NOMO-1 (cell line): ENCODE results near the gene RBM44.
"Not testable (repeated sequence)": the region's sequence is repeated elsewhere in the genome, so short reads cannot be mapped to it uniquely, and the experiment has no call there.

Experiments
- DNase-seq, 2 experiments: peaks; one replicate each; lab custom pipeline; 2025; ENCODE audit not compliant: unreplicated experiment in 2 of 2; lab: John Stamatoyannopoulos, UW

Gene RBM44

DNA sequence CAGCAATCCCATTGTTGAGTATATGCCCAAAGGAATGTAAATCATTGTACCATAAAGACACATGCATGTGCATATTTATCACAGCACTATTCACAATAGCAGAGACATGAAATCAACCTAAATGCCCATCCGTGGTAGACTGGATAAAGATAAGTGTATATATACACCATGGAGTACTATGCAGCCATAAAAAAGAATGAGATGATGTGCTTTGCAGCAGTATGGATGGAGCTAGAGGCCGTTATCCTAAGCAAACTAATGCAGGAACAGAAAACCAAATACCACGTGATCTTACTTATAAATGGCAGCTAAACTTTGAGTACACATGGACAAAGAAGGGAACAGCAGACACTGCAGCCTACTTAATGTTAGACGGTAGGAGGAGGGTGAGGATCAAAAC is 42.5 kb downstream of the RBM44 start:
- DNase-seq: no peak

GRCh38 chr2:237848940-237849339 is 50.4 kb downstream of the RBM44 start:
- DNase-seq: not testable (repeated sequence)

GRCh38 chr2:237854295-237854694 is 55.7 kb downstream of the RBM44 start:
- DNase-seq: no peak

DNA sequence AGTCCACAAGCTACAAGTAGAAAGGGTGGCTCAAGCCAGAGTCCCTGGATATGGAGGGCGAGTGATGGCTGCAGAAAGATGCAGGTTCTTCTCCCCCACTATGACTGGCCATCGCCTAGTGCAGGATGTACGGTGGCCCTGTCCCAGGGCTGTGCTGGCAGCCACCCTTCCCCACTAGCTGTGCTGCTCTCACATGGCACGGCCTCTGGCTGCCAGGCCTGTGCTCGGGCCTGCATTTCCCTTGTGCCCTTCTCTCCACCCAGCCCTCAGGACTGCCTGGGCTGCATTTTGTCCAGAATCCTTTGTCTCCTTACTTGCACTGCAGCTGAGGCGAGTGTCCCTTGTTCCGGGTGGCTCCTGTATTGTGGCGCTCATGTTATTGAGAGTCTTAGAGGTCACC is 59.2 kb downstream of the RBM44 start:
- no peak for DNase-seq

DNA sequence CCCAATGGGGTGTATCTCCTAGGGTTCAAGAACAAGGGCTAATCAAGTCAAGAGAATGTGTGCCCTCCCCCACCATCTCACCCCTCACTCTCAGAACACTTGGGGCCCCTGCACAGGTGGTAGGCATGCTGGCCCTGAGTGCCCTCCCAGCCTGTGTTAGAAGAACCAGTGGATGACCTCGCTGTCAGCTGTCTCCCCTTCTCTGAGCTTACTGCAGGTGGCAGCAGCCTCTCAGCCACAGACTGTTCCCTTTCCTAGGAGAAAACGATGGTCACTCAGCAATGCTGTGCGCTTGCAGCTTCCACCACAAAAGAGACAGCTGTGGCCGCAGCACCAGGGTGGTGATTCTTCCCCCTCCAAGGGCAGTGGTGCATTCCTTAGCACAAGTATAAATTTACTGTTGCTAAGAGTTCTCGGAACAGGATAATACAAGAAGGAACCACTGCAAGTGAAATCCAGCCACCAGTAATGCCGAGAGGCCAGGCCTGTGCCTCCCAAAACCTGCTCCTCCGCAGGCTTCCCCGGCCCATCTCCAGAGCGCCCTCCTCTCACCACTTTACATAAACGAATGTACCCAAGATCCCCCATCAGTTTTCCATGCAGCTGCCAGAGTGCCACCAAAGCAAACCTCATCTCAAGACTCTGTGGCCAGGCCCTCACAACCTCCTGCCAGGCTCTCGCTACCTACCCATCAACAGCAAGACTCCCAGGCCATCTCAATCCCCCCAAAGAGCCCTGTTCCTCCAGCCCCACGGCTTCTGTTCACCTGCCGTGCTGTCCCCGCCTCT is 59.9 kb downstream of the RBM44 start:
- peak; percentile 45 to 68 for DNase-seq

DNA sequence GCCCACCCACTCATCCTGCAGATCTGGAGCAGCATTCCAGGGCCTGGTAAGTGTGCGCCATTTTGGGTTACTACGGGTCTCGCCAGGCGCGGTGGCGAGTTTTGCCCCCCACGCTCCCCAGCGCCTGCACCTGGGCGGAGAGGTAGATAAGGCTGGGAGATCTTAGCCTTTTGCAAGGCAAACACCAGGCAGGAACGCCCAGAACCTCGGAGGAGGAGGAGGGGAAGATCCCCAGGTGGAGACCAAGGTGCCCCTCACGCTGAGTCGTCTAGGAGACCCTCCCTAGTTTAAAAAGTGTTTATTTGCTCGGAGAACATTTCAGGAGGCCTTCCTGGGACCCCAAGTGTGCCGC is 60.5 kb downstream of the RBM44 start:
- DNase-seq: no peak

- peak in 1 of 2 experiments; percentile 29 for DNase-seq
Measured at GRCh38 chr2:237859533-237860272, 61.1 kb downstream of the RBM44 start, which contains the start of gene RAMP1. RAMP1 (plus strand) TSS chr2:237859623; CDS start chr2:237859676, 53 bp downstream.

- DNase-seq: peak in 1 of 2 experiments; percentile 28
Measured at GRCh38 chr2:237860273-237860935, 61.8 kb downstream of the RBM44 start.

- no peak for DNase-seq
Measured at GRCh38 chr2:237861875-237862527, 63.4 kb downstream of the RBM44 start.

GRCh38 chr2:237862528-237862895 is 63.9 kb downstream of the RBM44 start:
- no peak for DNase-seq

DNA sequence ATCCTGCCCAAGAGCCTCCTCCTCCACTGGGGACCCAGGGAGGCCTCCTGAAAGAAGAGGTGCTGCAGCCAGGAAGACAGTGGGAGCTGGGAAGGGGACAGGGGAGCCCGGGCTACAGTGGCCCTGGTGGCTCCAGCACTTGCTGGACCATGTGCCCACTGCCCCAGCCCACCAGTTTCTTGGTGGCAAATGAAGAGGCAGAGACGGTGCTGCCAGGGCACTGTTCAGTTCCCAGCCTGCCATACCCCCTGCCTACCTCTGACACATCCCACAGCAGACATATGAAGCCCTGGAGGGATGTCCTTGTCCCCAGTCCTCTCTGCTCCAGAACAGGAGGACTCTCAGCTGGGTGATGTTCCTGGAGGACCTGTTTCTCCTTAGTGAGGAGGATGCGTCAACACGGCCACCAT is 64.5 kb downstream of the RBM44 start:
- no peak for DNase-seq

- DNase-seq: no peak
Measured at GRCh38 chr2:237863689-237864443, 65.3 kb downstream of the RBM44 start.

- no peak for DNase-seq
Measured at GRCh38 chr2:237864444-237864931, 65.9 kb downstream of the RBM44 start.

GRCh38 chr2:237864940-237865622 is 66.5 kb downstream of the RBM44 start:
- no peak for DNase-seq

DNA sequence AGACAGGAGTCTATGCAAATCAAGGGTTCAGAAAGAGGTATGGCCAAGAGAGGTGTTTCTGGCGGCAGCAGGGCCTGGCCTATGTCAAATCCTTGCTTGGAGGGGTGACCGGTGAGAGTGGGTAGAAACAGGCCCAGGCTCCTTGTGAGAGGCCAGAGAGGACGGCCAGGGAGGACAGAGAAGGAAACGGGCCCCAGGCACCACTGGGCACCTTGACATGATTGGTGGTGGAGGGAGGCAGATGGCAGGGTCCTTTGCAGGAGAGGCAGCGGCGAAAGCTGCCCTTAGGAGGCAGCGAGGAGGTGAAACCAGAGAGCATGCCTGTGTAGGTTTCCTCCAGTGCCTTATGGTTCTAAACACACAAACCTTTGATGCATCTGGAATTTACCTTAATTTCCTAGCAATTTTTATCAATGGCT is 67.1 kb downstream of the RBM44 start:
- DNase-seq: no peak

GRCh38 chr2:237866101-237866621 is 67.6 kb downstream of the RBM44 start:
- DNase-seq: no peak

- DNase-seq: no peak
Measured at GRCh38 chr2:237867465-237867864, 68.9 kb downstream of the RBM44 start.

DNA sequence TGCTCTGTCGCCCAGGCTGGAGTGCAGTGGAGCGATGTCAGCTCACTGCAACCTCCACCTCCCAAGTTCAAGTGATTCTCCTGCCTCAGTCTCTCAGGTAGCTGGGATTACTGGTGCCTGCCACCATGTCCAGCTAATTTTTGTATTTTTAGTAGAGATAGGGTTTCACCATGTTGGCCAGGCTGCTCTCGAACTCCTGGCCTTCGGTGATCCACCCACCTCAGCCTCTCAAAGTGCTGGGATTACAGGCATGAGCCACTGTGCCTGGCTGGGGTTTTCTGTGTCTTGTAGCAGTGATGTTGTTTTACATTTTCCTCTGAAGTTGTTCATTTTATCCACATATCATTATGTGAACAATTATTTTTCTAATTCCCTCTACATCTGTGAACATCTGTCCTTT is 69.5 kb downstream of the RBM44 start:
- DNase-seq: not testable (repeated sequence)

DNA sequence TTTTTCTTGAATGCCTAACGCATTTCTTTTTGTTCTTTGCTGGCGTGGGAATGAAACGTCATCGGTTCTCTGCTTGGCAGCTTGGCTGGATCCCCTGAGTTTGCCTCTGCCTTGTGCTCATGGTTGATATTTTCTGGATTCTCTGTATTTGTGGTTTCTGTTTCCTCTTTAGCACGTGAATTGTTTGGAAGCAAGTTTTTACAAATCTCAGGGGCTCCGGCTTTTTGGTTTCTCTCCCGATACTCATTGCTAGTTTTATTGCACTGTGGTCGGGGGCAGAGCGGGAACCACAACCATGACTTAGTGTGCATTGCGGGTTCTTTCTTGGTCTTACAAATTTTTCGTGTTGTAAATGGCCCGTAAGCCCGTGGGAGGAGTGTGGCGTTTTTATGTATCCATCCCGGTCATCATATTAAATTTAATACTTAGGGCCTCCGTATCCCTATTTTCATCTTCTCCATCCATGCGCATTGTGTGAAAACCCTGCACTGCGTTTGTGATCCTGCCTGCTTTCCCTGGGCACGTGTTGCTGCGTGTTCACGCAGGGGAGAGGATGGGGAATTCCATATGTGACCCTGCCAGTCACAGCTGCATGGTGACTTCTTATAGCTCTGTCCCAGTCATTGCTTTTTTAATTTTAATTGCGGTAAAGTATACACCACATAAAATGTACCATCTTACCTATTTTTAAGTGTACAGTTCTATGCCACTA is 70.2 kb downstream of the RBM44 start:
- no peak for DNase-seq
